ENCODE results near the gene B4GALT3.

Gene B4GALT3

GRCh38 chr1:161185732-161186311 lies 8.5 kb upstream of the B4GALT3 start:
- no peak for DNase-seq

GRCh38 chr1:161185282-161185682 lies 8.0 kb upstream of the B4GALT3 start:
- no peak for DNase-seq

- peak; percentile 20 to 25 for DNase-seq
Observed at GRCh38 chr1:161182214-161182613, 4.9 kb upstream of the B4GALT3 start.

- no peak for DNase-seq
Observed at GRCh38 chr1:161180639-161181038, 3.3 kb upstream of the B4GALT3 start.

GRCh38 chr1:161179698-161180097 lies 2.4 kb upstream of the B4GALT3 start:
- no peak for DNase-seq

GRCh38 chr1:161177936-161178244 lies 583 bp upstream of the B4GALT3 start:
- DNase-seq, result no peak

- no peak for DNase-seq
Observed at GRCh38 chr1:161176468-161177111, 717 bp downstream of the B4GALT3 start.

GRCh38 chr1:161175771-161176453 lies 1.4 kb downstream of the B4GALT3 start:
- no peak for DNase-seq

GRCh38 chr1:161174911-161175310 lies 2.4 kb downstream of the B4GALT3 start:
- DNase-seq, result no peak

GRCh38 chr1:161173711-161174110 lies 3.6 kb downstream of the B4GALT3 start:
- DNase-seq, result no peak

GRCh38 chr1:161172776-161173376 lies 4.4 kb downstream of the B4GALT3 start:
- DNase-seq, result no peak

GRCh38 chr1:161172349-161172748 lies 5.0 kb downstream of the B4GALT3 start:
- no peak for DNase-seq

GRCh38 chr1:161171696-161172095 lies 5.6 kb downstream of the B4GALT3 start:
- no peak for DNase-seq

GRCh38 chr1:161171191-161171590 lies 6.1 kb downstream of the B4GALT3 start:
- DNase-seq, result no peak

GRCh38 chr1:161168906-161169305 lies 8.4 kb downstream of the B4GALT3 start:
- no peak for DNase-seq

- DNase-seq, result no peak
Observed at GRCh38 chr1:161166669-161167548, 10.4 kb downstream of the B4GALT3 start.

GRCh38 chr1:161165742-161166668 lies 11.3 kb downstream of the B4GALT3 start, which contains the start of gene PPOX:
PPOX (plus strand) TSS chr1:161166426; CDS start chr1:161166848, 422 bp downstream.
- DNase-seq, result peak; percentile 88 to 93

- DNase-seq, result no peak
Observed at GRCh38 chr1:161164901-161165610, 12.3 kb downstream of the B4GALT3 start.

GRCh38 chr1:161163793-161164192 lies 13.5 kb downstream of the B4GALT3 start:
- no peak for DNase-seq

- no peak for DNase-seq
Observed at GRCh38 chr1:161162806-161163205, 14.5 kb downstream of the B4GALT3 start.

- no peak for DNase-seq
Observed at GRCh38 chr1:161162052-161162451, 15.3 kb downstream of the B4GALT3 start.
